WERI-Rb-1 (cell line): ENCODE results near the gene SIRPG.
"Not testable (repeated sequence)": the region's sequence is repeated elsewhere in the genome, so short reads cannot be mapped to it uniquely, and the experiment has no call there.

Experiments
- DNase-seq: peaks from one replicate; pipeline ENCODE4 v3.0.0-alpha.2; 2020
- H3K27ac ChIP-seq: fragments of 250-450 bp; sonication (Bioruptor Pico); 2 replicates; pipeline ENCODE4 v1.5.1; 2020; ENCODE audit warnings: mild to moderate bottlenecking, moderate library complexity
- H3K27me3 ChIP-seq: fragments of 250-450 bp; sonication (Bioruptor Pico); 2 replicates; pipeline ENCODE4 v1.5.1; 2021; ENCODE audit warnings: mild to moderate bottlenecking, low read depth, moderate library complexity; ENCODE audit not compliant: insufficient read depth, severe bottlenecking
- H3K36me3 ChIP-seq: fragments of 250-450 bp; sonication (Bioruptor Pico); 2 replicates; pipeline ENCODE4 v1.5.1; 2020; ENCODE audit warnings: mild to moderate bottlenecking, moderate library complexity
- H3K4me3 ChIP-seq: 2 replicates; pipeline ENCODE4 v1.5.1; 2011; ENCODE audit warnings: low read depth, mild to moderate bottlenecking, control low read depth, low read length
- H3K9me3 ChIP-seq: fragments of 250-450 bp; sonication (Bioruptor Pico); 2 replicates; pipeline ENCODE4 v1.5.1; 2021; ENCODE audit warnings: mild to moderate bottlenecking, moderate library complexity; ENCODE audit not compliant: severe bottlenecking
- TF ChIP-seq, protein P1 (sequence below): IDR thresholded peaks from 2 replicates; pipeline ENCODE4 v1.5.1; 2011; ENCODE audit warnings: low read depth, mild to moderate bottlenecking, control low read depth, inconsistent platforms, low read length

SIRPG gene

DNA sequence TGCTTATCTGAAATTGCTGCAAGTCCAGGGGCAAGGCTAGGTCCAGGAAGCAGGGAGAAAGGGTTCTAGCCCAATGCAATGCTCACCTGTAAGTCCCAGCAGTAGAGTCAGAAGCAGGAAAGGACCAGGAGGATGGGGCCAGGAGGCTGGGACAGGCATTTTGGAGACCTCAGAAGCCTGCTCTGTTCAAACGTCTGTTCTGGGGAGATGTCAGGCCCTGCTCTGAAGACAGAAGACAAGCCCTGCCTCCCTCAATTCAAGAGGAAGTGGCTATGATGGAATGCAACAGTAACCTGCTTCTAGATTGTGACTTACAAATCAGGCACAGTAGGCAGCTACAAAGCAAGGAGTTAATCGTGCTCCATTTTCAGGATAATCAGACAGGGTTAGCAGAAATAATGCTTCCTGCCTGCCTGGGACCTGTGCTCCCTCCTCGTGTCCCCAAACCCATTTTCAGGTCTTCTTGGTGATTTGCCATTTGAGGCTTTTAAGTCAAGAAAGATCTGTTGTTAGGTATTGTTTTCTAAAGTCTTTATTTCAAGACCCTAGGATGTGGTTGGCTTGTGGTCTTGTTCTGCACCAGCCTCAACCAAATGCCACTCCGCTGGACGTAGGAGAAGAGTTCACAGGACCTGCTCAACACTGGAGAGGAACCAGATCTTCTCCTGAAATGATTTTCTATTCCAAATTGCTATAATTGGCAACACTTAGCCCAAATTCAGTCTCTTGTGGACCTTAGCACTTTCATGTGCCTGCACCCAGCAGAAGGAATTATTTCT is at the start of gene SIRPG:
SIRPG (minus strand) TSS at position 224 of the 779 bp plus-strand sequence; CDS start at position 159, 65 bp downstream.
- no peak within 1 kb of the TSS for H3K4me3 ChIP-seq
- no peak for DNase-seq

DNA sequence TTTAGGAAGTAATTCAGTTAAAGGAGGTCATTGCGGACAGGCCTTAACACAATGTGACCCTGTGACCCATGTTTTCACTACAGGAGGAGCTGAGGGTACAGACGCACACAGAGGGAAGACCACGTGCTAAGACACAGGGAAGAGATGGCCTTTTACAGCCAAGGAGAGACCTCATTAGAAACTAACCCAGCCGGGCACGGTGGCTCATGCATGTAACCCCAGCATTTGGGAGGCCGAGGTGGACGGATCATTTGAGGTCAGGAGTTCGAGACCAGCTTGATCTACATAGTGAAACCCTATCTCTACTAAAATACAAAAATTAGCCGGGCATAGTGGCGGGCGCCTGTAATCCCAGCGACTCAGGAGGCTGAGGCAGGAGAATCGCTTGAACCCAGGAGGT is 49.3 kb upstream of the SIRPG start:
- not testable (repeated sequence) for H3K4me3 ChIP-seq, DNase-seq, H3K9me3 ChIP-seq, H3K36me3 ChIP-seq, H3K27ac ChIP-seq
- peaks cover 64% of the 10 kb centered on the region for H3K27me3 ChIP-seq

More for the DNA sequence above, at the start of gene SIRPG:
- Histone ChIP-seq H3K27me3 (peaks cover 70% of the 10 kb centered on the region), H3K9me3 (peaks cover 3% of the 10 kb centered on the region), H3K36me3 (no peaks in the 10 kb centered on the region), H3K27ac (no peak within 1 kb of the TSS)
- TF ChIP-seq, protein P1, sequence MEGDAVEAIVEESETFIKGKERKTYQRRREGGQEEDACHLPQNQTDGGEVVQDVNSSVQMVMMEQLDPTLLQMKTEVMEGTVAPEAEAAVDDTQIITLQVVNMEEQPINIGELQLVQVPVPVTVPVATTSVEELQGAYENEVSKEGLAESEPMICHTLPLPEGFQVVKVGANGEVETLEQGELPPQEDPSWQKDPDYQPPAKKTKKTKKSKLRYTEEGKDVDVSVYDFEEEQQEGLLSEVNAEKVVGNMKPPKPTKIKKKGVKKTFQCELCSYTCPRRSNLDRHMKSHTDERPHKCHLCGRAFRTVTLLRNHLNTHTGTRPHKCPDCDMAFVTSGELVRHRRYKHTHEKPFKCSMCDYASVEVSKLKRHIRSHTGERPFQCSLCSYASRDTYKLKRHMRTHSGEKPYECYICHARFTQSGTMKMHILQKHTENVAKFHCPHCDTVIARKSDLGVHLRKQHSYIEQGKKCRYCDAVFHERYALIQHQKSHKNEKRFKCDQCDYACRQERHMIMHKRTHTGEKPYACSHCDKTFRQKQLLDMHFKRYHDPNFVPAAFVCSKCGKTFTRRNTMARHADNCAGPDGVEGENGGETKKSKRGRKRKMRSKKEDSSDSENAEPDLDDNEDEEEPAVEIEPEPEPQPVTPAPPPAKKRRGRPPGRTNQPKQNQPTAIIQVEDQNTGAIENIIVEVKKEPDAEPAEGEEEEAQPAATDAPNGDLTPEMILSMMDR: no peak

DNA sequence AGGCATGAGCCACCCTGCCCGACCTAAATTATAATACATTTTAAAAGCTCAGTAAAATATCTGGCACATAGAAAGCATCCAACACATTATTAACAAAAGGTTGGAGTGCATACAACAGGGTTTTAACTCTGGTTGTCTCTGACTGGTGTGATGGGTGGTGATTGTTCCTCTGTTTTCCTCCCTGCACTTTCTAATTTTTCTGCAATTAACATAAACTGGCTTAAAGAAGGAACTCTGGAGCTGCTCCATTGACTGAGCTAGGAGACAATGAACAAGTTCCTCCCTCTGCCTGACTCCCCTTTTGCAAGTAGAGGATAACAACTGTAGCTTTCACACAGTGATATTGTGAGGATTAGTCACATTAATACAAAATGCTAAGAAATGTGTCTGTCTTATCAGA is 48.5 kb upstream of the SIRPG start:
- TF ChIP-seq, protein P1: no peak
- peaks cover under 1% of the 10 kb centered on the region for H3K9me3 ChIP-seq
- H3K27ac ChIP-seq: no peak overlapping the region
- no peak overlapping the region for H3K4me3 ChIP-seq
- H3K36me3 ChIP-seq: no peaks in the 10 kb centered on the region
- no peak for DNase-seq
- H3K27me3 ChIP-seq: peaks cover 58% of the 10 kb centered on the region

DNA sequence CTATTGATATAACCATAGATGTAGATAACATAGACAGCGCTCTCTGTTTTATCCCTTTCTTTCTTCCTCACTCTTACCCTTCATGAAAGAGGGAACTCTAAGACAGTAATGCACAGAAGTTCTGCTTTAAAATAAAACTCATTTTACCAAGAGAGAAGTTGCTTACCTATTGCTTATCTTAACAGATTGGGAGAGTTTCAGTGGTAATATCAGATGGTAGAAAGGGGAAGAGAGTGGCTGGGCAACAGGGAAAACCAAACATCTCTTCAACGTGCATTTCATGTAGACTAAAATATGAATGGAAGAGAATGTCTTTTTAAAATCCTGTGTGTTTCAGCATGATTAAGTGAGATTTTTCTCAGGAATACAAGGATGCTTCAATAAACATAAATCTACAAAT is 45.3 kb upstream of the SIRPG start:
- H3K36me3 ChIP-seq: no peaks in the 10 kb centered on the region
- no peak overlapping the region for H3K27ac ChIP-seq
- no peak overlapping the region for H3K4me3 ChIP-seq
- peaks cover 57% of the 10 kb centered on the region for H3K27me3 ChIP-seq
- no peak for DNase-seq
- TF ChIP-seq, protein P1: no peak
- H3K9me3 ChIP-seq: no peaks in the 10 kb centered on the region

DNA sequence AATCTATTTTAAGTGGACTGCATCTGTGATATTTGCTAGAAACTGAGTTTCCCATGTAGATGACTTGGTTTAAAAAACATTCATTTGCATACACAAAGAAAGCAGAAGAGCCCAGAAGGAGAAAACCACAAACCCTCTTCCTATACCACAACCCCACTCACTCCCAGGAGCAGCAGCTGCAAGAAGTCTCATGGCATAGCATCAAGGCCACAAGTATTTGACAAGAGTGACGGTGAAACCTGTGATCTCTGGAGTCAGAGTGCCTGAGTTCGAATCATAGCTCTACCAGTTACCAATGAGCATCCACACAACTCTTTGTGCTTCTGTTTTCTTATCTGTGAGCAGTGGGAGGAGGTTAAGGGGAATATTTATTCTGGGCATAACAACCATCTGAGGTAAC is 44.7 kb upstream of the SIRPG start:
- Histone ChIP-seq H3K27ac (no peak overlapping the region), H3K4me3 (no peak overlapping the region), H3K27me3 (peaks cover 52% of the 10 kb centered on the region), H3K9me3 (no peaks in the 10 kb centered on the region), H3K36me3 (no peaks in the 10 kb centered on the region)
- TF ChIP-seq, protein P1: no peak
- DNase-seq: no peak

DNA sequence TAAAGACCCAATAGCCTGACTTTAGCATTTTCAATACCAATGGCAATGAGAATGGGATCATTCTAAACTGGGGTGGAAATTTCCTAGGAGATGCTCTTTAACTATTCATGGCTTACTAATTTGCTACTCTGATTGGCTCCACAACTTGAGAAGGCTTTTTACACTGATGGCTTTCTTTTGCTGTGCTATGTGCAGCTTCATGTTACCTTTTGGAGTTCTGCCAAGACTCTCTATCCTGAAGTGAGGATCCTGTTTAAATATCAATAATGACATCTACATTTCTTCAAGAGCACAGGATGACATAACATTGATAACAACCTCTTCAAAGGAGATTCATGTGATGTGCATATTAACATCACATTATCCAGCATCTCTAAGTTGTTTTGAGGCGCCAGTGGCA is 43.4 kb upstream of the SIRPG start:
- no peaks in the 10 kb centered on the region for H3K36me3 ChIP-seq
- peaks cover 49% of the 10 kb centered on the region for H3K27me3 ChIP-seq
- no peak overlapping the region for H3K27ac ChIP-seq
- H3K9me3 ChIP-seq: no peaks in the 10 kb centered on the region
- TF ChIP-seq, protein P1: no peak
- DNase-seq: no peak
- H3K4me3 ChIP-seq: no peak overlapping the region
